Right atrium auricular region (tissue), 2 donors: ENCODE measurements around the gene UQCC2. TPM values are rescaled to one million over a fixed set of nuclear protein-coding genes. Genes with fewer than 3 reads are reported as not detected.

ENCODE experiments used
- DNase-seq: peaks from one replicate; pipeline ENCODE4 v3.0.0-alpha.2; 2019; ENCODE audit warnings: low spot score
- H3K27ac ChIP-seq, 2 donors: fragments of 200-600 bp; sonication (generic); 1 replicate in 1 of 2; 2 replicates in 1 of 2; pipeline ENCODE4 v1.5.1; 2016 to 2019
- H3K27me3 ChIP-seq, 2 donors: fragments of 200-600 bp; sonication (generic); one replicate each; pipeline versions ENCODE4 v1.5.1 to v1.6.0; 2017 to 2019
- H3K36me3 ChIP-seq: fragments of 200-600 bp; sonication (generic); one replicate; pipeline ENCODE4 v1.5.1; 2016
- H3K4me1 ChIP-seq, 2 donors: fragments of 200-600 bp; sonication (generic); one replicate each; pipeline versions ENCODE4 v1.5.1 to v1.6.0; 2017 to 2019
- H3K4me3 ChIP-seq, 2 donors: fragments of 200-600 bp; sonication (generic); 1 replicate in 1 of 2; 2 replicates in 1 of 2; pipeline ENCODE4 v1.5.1; 2017 to 2019; ENCODE audit warnings: mild to moderate bottlenecking in 1 of 2, moderate library complexity in 1 of 2
- H3K9me3 ChIP-seq, 2 donors: fragments of 200-600 bp; sonication (generic); one replicate each; pipeline ENCODE4 v1.5.1; 2019
- total RNA-seq, 2 donors: library from RNA; depleted of rRNA; stranded (reverse); fragments of >200 nt; gene quantifications; one replicate each; pipeline ENCODE4 v1.1.0, GENCODE V29; 2016
- TF ChIP-seq, protein P1 (sequence below), 2 donors: fragments of 200-600 bp; sonication (generic); IDR thresholded peaks; one replicate each; pipeline ENCODE4 v1.5.1; 2019; ENCODE audit warnings: antibody characterized with exemption in 2 of 2

UQCC2 gene
- total RNA-seq, 2 donors from 2014 or later = 69.1 to 143 TPM

DNA sequence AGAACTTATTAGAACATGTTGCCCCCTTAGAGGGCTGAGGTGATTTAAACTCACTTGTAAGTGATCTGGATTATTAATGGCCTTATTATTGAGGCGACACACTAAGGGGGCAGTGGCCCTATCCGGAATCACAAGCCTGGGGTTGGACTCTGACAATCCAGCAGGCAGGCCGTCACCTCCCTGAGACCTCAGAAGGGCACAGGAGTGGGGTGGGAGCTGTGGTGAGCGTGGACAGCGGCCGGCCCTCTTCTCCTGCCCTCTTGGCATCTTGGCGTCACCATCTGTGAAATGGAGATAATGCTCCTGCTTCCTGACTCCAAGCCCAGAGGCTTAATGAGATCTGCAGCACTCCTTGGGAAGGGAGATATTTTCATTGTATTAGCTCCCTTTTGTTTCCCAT, 15.6 kb upstream of the UQCC2 start:
- H3K9me3 ChIP-seq = no peaks in the 10 kb centered on the region
- TF ChIP-seq, protein P1, sequence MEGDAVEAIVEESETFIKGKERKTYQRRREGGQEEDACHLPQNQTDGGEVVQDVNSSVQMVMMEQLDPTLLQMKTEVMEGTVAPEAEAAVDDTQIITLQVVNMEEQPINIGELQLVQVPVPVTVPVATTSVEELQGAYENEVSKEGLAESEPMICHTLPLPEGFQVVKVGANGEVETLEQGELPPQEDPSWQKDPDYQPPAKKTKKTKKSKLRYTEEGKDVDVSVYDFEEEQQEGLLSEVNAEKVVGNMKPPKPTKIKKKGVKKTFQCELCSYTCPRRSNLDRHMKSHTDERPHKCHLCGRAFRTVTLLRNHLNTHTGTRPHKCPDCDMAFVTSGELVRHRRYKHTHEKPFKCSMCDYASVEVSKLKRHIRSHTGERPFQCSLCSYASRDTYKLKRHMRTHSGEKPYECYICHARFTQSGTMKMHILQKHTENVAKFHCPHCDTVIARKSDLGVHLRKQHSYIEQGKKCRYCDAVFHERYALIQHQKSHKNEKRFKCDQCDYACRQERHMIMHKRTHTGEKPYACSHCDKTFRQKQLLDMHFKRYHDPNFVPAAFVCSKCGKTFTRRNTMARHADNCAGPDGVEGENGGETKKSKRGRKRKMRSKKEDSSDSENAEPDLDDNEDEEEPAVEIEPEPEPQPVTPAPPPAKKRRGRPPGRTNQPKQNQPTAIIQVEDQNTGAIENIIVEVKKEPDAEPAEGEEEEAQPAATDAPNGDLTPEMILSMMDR (IDR thresholded peaks at IDR 0.05) = no peak
- no peak overlapping the region for H3K4me3 ChIP-seq
- H3K4me1 ChIP-seq = peaks cover 0 to 22% of the 10 kb centered on the region in 2 donors
- H3K27ac ChIP-seq = peak overlapping the region; percentile 55 to 88
- no peak for DNase-seq
- H3K36me3 ChIP-seq = peaks cover 38% of the 10 kb centered on the region
- H3K27me3 ChIP-seq = no peaks in the 10 kb centered on the region

DNA sequence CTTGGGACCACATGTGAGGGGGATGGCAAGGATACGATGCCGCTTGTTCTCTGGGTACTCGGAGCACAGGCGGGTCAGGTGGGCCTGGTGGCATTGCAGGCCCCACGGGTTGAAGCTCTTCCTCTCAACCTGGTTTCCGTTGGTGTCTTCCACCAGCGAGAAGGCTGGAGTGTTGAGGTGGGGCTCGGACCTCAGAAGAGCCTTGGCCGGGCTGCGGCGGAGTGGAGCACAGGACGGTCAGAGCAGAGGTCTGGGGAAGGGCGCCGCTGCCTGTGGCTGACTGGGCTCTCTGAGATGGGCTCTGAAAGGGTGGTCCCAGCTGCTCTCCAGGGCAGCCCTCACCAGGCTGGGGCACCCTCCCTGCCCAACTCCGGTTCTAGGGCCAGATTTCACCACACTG, 15.2 kb upstream of the UQCC2 start:
- Histone ChIP-seq H3K4me1 (peaks cover 0 to 19% of the 10 kb centered on the region in 2 donors), H3K27me3 (no peaks in the 10 kb centered on the region), H3K27ac (peak overlapping the region; percentile 55 to 88), H3K4me3 (no peak overlapping the region), H3K36me3 (peaks cover 38% of the 10 kb centered on the region), H3K9me3 (no peaks in the 10 kb centered on the region)
- TF ChIP-seq, protein P1 (IDR thresholded peaks at IDR 0.05) = no peak
- DNase-seq = no peak

DNA sequence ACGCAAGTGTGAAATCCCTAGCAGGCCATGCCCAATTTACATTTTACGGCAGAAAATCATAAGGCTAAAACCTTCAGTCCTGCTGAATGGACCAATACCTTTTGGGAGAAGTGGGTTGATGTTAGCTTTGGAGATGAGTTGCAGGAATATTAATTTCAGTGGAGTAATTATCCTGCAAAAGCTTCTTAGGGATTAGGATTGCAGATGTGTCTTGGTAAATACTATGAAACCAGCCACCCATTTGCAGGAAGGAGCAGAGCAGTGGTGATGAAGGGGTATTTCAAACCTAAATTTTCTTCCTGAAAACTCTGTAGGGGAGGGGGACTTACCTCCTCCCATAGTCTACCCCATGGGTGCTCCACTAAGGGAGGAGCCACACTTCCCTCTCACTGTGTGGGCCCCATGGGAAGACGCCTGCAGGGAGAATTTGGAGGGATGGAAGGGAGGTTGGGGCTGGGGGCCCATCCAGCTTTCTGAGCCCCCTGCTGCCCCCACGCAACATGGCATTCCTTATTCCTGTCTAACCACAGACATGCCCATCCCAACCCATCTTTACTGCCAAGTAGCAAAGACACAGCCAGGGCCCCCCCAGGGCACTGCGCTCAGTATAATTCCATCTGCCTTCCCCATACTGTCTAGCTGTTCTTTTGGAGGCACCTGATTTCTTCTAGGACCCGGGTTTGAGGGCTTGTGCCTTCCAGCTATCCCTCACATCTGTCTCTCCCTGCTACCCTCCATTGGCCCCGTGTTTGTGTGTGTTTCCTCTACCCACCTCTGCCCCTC, 14.6 kb upstream of the UQCC2 start:
- H3K4me1 ChIP-seq = peaks cover 0 to 15% of the 10 kb centered on the region in 2 donors
- H3K27ac ChIP-seq = peak overlapping the region in 1 of 2 donors; percentile 88
- TF ChIP-seq, protein P1 (IDR thresholded peaks at IDR 0.05) = no peak
- H3K9me3 ChIP-seq = no peaks in the 10 kb centered on the region
- no peaks in the 10 kb centered on the region for H3K27me3 ChIP-seq
- DNase-seq = no peak
- peaks cover 38% of the 10 kb centered on the region for H3K36me3 ChIP-seq
- no peak overlapping the region for H3K4me3 ChIP-seq

GRCh38 chr6:33725222-33725621, 13.7 kb upstream of the UQCC2 start:
- TF ChIP-seq, protein P1 (IDR thresholded peaks at IDR 0.05) = no peak
- H3K4me1 ChIP-seq = peaks cover 0 to 15% of the 10 kb centered on the region in 2 donors
- H3K27ac ChIP-seq = no peak overlapping the region
- no peaks in the 10 kb centered on the region for H3K27me3 ChIP-seq
- DNase-seq = no peak
- H3K9me3 ChIP-seq = no peaks in the 10 kb centered on the region
- no peak overlapping the region for H3K4me3 ChIP-seq
- peaks cover 38% of the 10 kb centered on the region for H3K36me3 ChIP-seq

DNA sequence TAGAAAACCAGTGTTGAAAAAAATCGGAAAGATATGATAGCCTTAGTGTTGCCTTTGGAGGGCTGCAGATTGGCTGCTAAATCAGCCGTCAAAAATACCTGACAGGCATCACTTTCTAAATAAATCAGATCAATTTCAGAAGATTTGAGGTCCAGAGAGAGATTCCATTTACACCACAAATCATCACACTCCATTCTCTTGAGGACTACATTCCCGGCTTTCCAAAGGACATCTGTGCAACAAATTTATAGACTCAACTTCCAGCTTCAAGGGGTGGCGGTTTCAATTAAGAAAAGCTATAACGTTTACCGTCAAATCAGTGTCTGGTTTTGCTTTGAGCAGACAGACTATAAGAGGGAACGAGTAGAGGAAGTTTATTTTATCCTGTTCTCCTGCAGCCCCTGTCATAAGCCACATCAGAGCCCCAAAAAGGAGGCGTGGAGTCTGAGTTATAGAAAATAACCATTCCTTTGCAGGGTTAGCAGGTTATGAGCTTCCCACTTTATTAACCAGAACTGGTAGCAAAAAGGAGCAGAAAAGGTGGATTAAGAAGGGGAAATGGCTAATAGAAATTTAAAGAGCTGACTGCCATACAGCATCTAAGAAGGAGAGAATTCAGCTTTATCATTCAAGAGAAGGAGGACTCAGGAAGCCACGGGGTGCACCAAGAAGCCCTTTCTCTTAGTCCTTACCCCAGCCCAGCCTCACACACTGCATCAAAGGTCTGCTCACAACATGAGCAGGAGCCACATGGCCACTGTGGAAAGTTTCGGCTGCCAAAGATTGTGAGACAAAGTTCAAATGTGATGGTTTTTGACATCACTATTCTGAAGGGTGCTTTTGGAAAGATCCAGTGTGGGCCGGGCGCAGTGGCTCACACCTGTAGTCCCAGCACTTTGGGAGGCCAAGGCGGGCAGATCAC, 12.9 kb upstream of the UQCC2 start:
- H3K27ac ChIP-seq = no peak overlapping the region
- H3K27me3 ChIP-seq = no peaks in the 10 kb centered on the region

More for the DNA sequence above, 12.9 kb upstream of the UQCC2 start:
- no peak for DNase-seq
- H3K9me3 ChIP-seq = no peaks in the 10 kb centered on the region
- peaks cover 38% of the 10 kb centered on the region for H3K36me3 ChIP-seq
- TF ChIP-seq, protein P1 (IDR thresholded peaks at IDR 0.05) = no peak
- no peak overlapping the region for H3K4me3 ChIP-seq
- H3K4me1 ChIP-seq = peaks cover 0 to 15% of the 10 kb centered on the region in 2 donors
